Cardiac septum (tissue), 1 donor: ENCODE data around the gene IL1R2. TPM values are rescaled to one million over a fixed set of nuclear protein-coding genes. Genes with fewer than 3 reads are reported as not detected.

Experiments used
- DNase-seq: peaks from one replicate; pipeline ENCODE4 v3.0.0-alpha.2; 2020; ENCODE audit warnings: low spot score
- intact Hi-C: fragments of 100-400 bp; cut with DNase I; formaldehyde crosslinking; loops from one replicate; pipeline ENCODE4 v1.14.0; 2022
- total RNA-seq: library from RNA; stranded (reverse); fragmentation: NEBNext Ultra II Directional; extraction: Animal tissue kit (Norgen Biotek cat#: 25700); gene quantifications from one replicate; pipeline ENCODE4 v1.2.1, GENCODE V29; 2021
- donor health status: DM: no; HTN: no; CAD: no.

The IL1R2 gene
- total RNA-seq, 1 donor from 2014 or later, result 1.0 TPM

- intact Hi-C loops, result no loop called here
- DNase-seq, result no peak
Observed at GRCh38 chr2:102051692-102052277, 60.0 kb downstream of the IL1R2 start.

- DNase-seq, result no peak
- intact Hi-C loops, result no loop called here
Observed at GRCh38 chr2:102052365-102052764, 60.6 kb downstream of the IL1R2 start.

- intact Hi-C loops, result no loop called here
- no peak for DNase-seq
Observed at GRCh38 chr2:102053096-102053495, 61.3 kb downstream of the IL1R2 start.

GRCh38 chr2:102055346-102055990 lies 63.7 kb downstream of the IL1R2 start:
- DNase-seq, result no peak
- intact Hi-C loops, result no loop called here

- intact Hi-C loops, result no loop called here
- DNase-seq, result no peak
Observed at GRCh38 chr2:102056079-102056581, 64.4 kb downstream of the IL1R2 start.

DNA sequence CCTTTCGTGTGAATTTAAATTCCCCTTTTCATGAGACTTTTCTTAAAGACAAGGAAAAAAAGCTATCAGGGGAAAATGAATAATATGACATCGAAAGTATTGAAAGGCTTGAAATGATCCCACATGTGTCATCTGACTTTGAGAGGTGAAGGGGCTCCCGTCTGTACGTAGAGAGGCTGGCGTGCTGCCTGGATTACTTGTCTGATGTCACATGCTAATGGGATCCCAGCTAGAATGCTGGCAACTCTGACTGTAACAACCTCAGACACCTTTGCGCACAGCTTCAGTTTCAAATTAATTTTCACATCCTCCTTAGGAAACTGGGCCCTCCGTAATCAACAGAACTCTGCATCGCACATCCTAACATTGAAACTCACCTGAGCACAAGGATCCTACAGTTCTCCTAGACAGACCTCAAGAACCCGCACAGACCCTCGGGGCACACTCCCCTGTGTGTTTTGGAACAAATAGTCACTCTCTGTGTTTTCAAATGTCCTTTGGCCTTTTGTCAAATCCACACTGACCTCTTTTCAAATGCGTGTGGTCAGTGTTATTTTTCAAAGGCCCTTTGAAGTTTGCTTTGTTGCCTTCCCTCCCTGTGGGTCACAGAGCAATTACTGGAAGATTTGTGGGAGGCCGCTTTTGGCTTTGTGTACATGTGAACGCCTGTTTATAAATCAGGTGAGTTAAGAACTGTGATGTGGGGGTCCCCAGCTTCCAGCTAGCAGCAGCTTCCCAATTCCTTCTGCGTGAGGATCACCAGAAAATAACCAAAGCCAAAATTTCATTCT lies 65.9 kb downstream of the IL1R2 start:
- intact Hi-C loops, result no loop called here
- no peak for DNase-seq

- intact Hi-C loops, result no loop called here
- DNase-seq, result no peak
Observed at GRCh38 chr2:102058293-102058833, 66.6 kb downstream of the IL1R2 start.

DNA sequence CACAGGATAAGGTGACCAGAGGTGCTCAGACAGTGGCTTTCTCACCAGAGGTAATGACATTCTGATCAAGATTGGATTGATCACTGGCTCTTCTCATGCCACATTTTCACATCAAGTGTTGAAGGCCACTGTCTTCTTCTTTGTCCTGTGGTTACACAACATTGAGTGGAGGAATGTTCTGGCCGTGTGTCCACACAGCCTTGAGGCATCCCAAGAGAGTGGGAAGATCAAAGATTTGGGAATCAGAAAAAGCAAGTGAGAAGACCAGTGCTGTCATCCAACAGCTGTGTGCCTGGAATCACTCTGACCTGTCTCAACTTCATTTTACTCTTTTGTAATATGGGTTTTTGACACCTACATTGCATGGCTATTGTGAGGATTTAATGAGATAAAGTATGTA lies 67.4 kb downstream of the IL1R2 start:
- no peak for DNase-seq
- intact Hi-C loops, result no loop called here

GRCh38 chr2:102060047-102060446 lies 68.3 kb downstream of the IL1R2 start:
- intact Hi-C loops, result loop anchor here (5.0 kb wide), 2 partner anchors 33 to 82 kb away; partner anchors contain the start of gene IL1R1
- DNase-seq, result no peak

DNA sequence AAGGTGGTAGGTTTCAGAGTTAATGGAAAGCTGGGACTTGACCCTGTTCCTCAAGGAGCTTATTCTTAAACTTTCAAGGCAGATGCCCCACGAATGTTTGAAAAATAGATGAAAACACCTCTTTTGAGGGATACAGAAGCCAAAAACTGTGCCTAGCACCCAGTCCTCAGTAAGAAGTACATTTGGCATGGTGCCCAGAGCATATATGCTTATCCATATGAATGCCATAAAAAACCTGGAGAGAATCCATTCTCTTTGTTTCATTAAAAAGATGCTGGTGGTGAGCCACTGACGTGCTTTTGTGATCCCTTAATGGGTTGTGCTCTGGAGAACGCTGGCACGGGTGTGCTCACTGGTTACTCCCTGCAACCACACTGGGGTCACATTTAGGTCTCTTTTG lies 69.0 kb downstream of the IL1R2 start:
- intact Hi-C loops, result loop anchor here (5.0 kb wide), 2 partner anchors 33 to 82 kb away; partner anchors contain the start of gene IL1R1
- no peak for DNase-seq

- DNase-seq, result no peak
- intact Hi-C loops, result loop anchor here (5.0 kb wide), 2 partner anchors 34 to 81 kb away; partner anchors contain the start of gene IL1R1
Observed at GRCh38 chr2:102061286-102061699, 69.5 kb downstream of the IL1R2 start.

DNA sequence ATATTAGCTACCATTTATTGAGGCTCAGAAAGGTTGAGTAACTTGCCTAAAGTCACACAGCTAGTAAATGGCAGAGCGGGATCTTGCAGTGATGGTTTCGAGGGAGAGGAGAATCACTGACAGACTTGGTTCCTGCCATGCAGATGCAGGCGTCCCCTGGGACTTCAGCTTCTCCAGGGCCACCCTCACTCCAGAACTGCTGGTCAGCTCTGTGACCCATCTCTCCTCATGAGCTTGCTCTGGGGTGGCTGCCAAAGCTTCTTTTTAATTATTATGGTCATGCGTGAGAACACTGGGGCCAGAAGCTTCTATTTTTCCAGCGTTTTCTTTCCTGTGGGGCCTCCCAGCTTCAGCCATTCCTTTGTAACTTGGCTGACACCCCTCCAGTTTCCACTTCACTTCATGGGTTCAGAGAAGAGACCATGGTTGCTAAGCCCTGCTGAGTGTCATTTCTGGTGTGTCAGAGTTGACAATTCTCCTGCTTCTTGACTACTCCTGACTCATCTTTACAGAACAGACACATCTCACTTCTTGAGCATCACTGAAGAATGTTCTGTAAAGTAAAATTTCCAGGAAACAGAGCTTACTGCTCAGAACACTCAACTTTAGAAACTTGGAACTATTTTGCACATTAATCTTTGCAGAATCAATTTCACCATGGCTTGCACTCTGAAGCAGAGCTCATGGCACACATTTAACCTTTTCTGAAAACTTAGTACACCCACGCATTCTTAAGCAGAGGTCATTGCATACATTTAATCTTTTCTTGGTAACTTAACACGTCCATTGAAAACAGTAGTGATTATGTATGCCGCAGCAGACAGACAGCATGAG lies 70.4 kb downstream of the IL1R2 start:
- DNase-seq, result no peak
- intact Hi-C loops, result loop anchor here (5.0 kb wide), 2 partner anchors 35 to 80 kb away; partner anchors contain the start of gene IL1R1

DNA sequence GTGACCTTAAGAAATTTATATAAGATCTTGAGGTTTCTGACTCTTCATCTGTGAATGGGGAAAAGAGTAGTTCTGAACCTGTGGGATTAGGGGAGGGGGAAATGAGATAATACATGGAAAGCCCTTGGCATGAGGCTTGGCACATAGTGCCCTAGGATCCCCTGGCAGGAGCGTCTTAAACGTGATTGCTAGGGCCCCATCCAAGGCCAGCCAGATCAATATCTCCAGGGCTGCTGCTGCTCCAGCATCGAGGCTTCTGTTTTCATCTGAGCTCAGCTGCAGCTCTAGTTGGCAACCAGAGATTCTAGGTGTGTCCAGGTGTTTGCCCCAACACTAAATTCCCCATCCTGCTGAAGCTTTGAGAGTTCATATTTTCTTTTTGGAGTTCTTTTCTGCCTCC lies 71.0 kb downstream of the IL1R2 start:
- DNase-seq, result no peak

GRCh38 chr2:102063487-102063911 lies 71.7 kb downstream of the IL1R2 start:
- no peak for DNase-seq

More for the DNA sequence above, 71.0 kb downstream of the IL1R2 start:
- intact Hi-C loops, result loop anchor here (5.0 kb wide), 2 partner anchors 36 to 79 kb away; partner anchors contain the start of gene IL1R1

GRCh38 chr2:102063941-102064678 lies 72.3 kb downstream of the IL1R2 start:
- intact Hi-C loops, result loop anchor here (5.0 kb wide), 2 partner anchors 37 to 78 kb away; partner anchors contain the start of gene IL1R1
- DNase-seq, result peak; percentile 92

More at GRCh38 chr2:102063487-102063911, 71.7 kb downstream of the IL1R2 start:
- intact Hi-C loops, result loop anchor here (5.0 kb wide), 2 partner anchors 36 to 79 kb away; partner anchors contain the start of gene IL1R1

DNA sequence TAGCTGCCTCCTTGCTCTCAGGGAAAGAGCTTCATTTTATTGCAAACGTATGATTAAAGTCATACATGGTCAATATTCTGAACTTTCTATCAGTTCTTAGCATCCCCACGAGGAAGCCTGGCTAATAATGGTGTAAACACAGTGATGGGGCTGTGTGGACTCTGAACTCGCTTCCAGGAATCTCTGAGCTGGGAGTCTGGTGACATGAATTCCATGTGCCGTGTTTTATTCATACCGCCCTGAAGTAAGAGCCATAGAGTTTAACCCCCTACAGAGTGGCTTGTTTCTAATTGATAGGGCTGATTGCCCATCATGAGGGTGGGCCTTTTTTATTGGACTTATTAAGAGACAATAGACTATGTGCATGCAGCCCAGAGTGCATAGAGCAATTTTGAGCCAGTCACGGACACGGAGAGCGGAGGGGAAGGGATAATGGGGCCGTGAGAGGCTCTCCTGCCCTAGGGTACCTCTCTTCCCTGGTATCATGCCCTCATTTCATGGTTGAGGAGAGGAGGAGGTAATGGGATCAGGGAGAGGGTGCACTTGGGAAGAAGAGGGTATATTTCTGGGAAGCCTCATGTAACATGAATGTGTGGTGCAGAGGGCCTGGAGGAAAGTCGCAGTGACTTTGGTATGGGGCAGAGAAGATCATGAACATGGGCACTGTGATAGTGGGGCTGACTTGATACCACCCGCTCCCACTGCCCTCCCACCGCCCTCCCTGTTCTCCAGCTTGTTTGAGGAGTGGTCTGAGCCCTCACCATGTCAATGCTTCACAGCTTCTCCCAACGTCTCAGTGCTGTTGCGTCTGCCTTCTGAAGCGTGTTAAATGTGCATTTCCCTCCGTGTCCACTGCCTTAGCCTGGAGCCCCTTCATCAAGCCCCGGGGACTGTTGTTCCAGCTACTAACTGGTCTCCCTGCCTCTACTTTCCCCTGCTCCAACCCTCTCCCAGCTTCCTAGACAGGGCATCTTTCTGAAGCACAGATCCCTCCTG lies 73.2 kb downstream of the IL1R2 start:
- DNase-seq, result no peak
- intact Hi-C loops, result loop anchor here (5.0 kb wide), 2 partner anchors 38 to 77 kb away; partner anchors contain the start of gene IL1R1
